ENCODE results near the gene INTS1.

The INTS1 gene

GRCh38 chr7:1485156-1485555 is 19.0 kb downstream of the INTS1 start:
- Histone ChIP-seq H3K36me3 (ENCODE audit: insufficient read depth, low read length) (peaks cover 15% of the 10 kb centered on the region; the same call in 1 of the 2 replicates), H3K9ac (ENCODE audit: low read depth, low read length) (no peak overlapping the region), H3K9me3 (ENCODE audit: control insufficient read depth, insufficient read depth, low read length) (no peaks in the 10 kb centered on the region), H3K4me1 (ENCODE audit: insufficient read depth, low read length) (no peaks in the 10 kb centered on the region)

DNA sequence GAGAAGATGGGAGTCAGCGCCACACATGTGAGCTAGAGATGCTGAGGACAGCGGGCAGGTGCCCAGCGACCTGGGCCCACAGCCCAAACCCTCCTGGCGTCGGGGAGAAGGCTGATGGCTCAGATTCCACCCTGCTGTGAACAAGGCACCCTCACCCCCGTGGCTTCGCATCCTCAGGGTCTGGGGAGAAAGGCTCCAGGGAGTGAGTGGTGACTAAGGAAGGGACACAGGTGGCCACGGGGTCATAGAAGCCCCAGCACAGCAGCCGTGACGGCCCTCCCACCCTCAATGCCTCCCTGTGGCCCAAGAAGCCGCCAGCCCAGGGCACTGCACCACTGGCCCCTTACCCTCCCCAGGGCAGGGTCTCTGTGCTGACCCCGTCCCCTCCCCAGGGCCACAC is 19.6 kb downstream of the INTS1 start:
- Histone ChIP-seq H3K9ac (ENCODE audit: low read depth, low read length) (no peak overlapping the region), H3K9me3 (ENCODE audit: control insufficient read depth, insufficient read depth, low read length) (no peaks in the 10 kb centered on the region), H3K36me3 (ENCODE audit: insufficient read depth, low read length) (peaks cover 13% of the 10 kb centered on the region), H3K4me1 (ENCODE audit: insufficient read depth, low read length) (no peaks in the 10 kb centered on the region)

DNA sequence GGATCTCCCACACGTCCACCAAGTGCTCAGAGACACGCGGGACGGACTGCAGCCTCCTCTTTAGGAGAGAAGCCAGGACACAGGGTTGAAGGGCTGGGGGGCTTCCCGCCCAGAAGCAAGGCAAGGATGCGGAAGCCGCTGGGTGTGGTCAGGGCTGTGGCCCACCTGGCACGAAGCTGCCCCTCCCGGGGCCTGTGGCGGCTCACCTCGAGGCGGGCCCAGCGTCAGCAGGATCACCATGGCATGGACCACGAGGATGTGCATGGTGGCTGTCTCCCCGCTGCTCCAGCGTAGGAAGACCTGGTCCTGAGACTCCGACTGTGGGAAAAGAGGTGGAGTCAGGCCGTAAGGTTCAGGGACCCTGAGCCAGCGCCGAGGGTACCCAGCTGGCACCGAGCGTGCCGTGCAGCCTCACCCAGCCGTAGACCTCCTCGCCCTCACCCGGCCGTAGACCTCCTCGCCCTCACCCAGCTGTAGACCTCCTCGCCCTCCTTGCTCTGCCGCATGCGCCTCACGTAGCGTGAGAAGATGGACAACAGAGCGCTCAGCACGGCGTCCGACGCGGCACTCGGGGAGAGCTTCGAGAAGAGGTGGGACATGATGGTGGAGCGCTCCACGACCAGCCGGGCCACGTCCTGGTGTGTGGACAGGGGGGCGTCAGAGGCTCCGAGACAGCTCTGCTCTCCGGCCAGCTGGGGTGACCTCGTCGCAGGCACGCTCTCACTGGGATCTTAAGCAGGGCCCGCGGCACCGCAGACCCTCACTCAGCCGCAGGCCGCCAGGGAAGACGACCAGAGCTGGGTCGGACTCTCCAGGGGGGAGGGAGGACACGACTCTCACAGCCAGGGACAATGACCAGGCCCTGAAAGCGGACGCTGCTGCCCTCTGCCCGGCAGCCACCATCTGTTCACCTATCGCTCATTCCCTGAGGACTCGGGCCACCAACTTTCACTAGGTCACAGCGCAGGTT is 20.4 kb downstream of the INTS1 start:
- no peaks in the 10 kb centered on the region for H3K9me3 ChIP-seq (ENCODE audit: control insufficient read depth, insufficient read depth, low read length)
- no peaks in the 10 kb centered on the region for H3K4me1 ChIP-seq (ENCODE audit: insufficient read depth, low read length)
- H3K36me3 ChIP-seq (ENCODE audit: insufficient read depth, low read length): peaks cover 13% of the 10 kb centered on the region
- no peak overlapping the region for H3K9ac ChIP-seq (ENCODE audit: low read depth, low read length)

- Histone ChIP-seq H3K9me3 (ENCODE audit: control insufficient read depth, insufficient read depth, low read length) (no peaks in the 10 kb centered on the region), H3K9ac (ENCODE audit: low read depth, low read length) (no peak overlapping the region), H3K36me3 (ENCODE audit: insufficient read depth, low read length) (peaks cover 16% of the 10 kb centered on the region), H3K4me1 (ENCODE audit: insufficient read depth, low read length) (no peaks in the 10 kb centered on the region)
Observed at GRCh38 chr7:1483079-1483478, 21.1 kb downstream of the INTS1 start.

DNA sequence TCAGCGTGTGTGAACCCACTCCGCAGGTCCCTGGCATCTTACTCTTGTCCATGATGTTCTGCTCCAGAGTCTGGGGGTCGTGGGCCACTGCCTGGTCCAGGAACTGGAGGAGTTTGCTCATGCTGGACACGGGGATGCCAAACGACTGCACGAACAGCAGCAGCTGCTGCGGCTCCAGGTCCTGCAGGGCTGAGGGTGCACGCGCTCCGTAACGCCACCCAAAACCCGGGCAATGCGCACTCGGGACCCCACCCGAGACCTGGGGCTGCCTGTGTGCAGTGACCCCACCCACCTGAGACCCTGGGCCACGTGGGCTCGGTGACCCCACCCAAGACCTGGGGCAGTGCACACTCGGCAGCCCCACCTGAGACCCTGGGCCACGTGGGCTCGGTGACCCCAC is 22.9 kb downstream of the INTS1 start:
- no peaks in the 10 kb centered on the region for H3K4me1 ChIP-seq (ENCODE audit: insufficient read depth, low read length)
- H3K9me3 ChIP-seq (ENCODE audit: control insufficient read depth, insufficient read depth, low read length): no peaks in the 10 kb centered on the region
- no peak overlapping the region for H3K9ac ChIP-seq (ENCODE audit: low read depth, low read length)
- H3K36me3 ChIP-seq (ENCODE audit: insufficient read depth, low read length): peaks cover 12% of the 10 kb centered on the region

DNA sequence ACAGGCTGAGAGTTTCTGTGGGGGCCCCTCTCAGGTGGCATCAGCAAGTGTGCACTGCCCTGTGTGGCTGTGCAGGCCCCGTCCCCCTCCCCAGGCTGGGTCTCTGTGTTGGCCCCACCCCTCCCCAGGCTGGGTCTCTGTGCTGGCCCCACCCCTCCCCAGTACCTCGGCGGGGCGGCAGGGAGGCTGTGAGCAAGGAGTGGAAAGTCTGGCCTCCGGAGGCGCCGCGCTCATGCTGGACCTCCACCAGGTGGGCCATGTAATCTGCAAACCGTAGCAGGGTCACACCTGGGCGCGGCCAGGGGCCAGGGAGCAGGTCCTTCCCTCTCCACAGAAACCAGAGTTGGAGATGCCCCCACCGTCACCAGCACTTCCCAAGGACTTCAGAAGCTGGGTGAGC is 23.5 kb downstream of the INTS1 start:
- Histone ChIP-seq H3K9ac (ENCODE audit: low read depth, low read length) (no peak overlapping the region), H3K9me3 (ENCODE audit: control insufficient read depth, insufficient read depth, low read length) (no peaks in the 10 kb centered on the region), H3K36me3 (ENCODE audit: insufficient read depth, low read length) (peaks cover 12% of the 10 kb centered on the region), H3K4me1 (ENCODE audit: insufficient read depth, low read length) (no peaks in the 10 kb centered on the region)

GRCh38 chr7:1479287-1479686 is 24.9 kb downstream of the INTS1 start:
- H3K9me3 ChIP-seq (ENCODE audit: control insufficient read depth, insufficient read depth, low read length): no peaks in the 10 kb centered on the region
- H3K4me1 ChIP-seq (ENCODE audit: insufficient read depth, low read length): no peaks in the 10 kb centered on the region
- H3K36me3 ChIP-seq (ENCODE audit: insufficient read depth, low read length): peaks cover 7% of the 10 kb centered on the region
- no peak overlapping the region for H3K9ac ChIP-seq (ENCODE audit: low read depth, low read length)

- no peaks in the 10 kb centered on the region for H3K9me3 ChIP-seq (ENCODE audit: control insufficient read depth, insufficient read depth, low read length)
- no peaks in the 10 kb centered on the region for H3K4me1 ChIP-seq (ENCODE audit: insufficient read depth, low read length)
- peaks cover 8% of the 10 kb centered on the region for H3K36me3 ChIP-seq (ENCODE audit: insufficient read depth, low read length)
- no peak overlapping the region for H3K9ac ChIP-seq (ENCODE audit: low read depth, low read length)
Observed at GRCh38 chr7:1478480-1478879, 25.7 kb downstream of the INTS1 start.

DNA sequence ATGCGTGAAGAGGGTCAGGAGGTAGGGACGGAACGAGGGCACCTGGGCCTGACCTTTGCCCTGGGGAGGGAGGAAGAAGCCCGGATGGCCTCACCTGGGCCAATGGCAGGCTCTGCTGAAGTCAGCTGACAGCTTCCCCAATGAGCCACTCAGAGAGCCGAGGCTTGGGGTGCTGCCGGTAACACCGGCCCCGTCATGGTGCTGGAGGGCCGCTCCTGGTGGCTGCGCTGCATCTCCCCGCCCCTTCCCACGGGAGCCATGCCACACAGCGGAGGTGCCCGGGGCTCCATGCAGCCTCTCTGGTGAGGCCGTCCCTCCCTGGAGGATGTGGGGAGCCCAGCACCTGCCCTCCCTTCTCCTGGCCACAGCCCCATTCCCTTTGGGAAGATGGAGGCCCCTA is 27.3 kb downstream of the INTS1 start:
- Histone ChIP-seq H3K4me1 (ENCODE audit: insufficient read depth, low read length) (no peaks in the 10 kb centered on the region), H3K9me3 (ENCODE audit: control insufficient read depth, insufficient read depth, low read length) (no peaks in the 10 kb centered on the region), H3K36me3 (ENCODE audit: insufficient read depth, low read length) (peaks cover 13% of the 10 kb centered on the region; the same call in 1 of the 2 replicates), H3K9ac (ENCODE audit: low read depth, low read length) (no peak overlapping the region)

DNA sequence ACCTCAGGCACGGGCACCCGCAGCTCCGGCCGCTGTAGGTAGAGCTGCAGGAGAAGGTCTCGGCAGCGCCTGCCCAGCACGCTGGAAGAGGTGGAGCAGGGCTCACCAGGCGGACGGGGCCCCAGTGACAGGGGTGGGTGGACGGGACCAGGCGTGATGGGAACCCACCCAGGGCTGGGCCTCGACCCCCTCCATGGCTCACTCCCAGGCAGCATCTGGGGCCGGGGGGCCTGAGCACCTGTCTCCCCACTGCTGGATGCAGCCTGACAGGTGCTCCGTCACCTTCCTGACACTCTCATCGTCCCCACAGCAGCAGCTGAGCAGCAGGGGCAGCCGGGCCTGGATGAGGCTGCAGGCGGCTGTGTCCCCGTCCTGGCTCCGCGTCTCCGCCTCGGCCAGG is 28.2 kb downstream of the INTS1 start:
- H3K4me1 ChIP-seq (ENCODE audit: insufficient read depth, low read length): no peaks in the 10 kb centered on the region
- peaks cover 13% of the 10 kb centered on the region; the same call in 1 of the 2 replicates for H3K36me3 ChIP-seq (ENCODE audit: insufficient read depth, low read length)
- no peaks in the 10 kb centered on the region for H3K9me3 ChIP-seq (ENCODE audit: control insufficient read depth, insufficient read depth, low read length)
- no peak overlapping the region for H3K9ac ChIP-seq (ENCODE audit: low read depth, low read length)

DNA sequence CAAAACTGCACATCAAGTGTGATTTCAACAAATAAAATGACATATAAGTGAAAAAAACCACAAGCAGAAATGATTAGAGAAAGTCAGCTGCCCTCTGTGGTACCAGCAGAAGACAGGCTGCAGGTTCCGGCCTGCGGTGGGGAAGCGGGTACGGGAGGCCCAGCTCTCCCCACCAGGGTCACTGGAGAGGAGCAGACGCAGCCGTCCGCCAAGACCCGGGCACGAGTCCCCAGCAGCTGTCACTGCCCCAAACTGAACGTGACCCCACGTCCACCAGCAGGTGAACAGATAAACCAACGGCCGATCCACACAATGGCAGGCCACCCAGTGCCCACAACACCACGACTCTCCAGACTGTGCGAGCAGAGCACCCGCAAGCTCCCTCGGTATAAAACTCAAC is 28.8 kb downstream of the INTS1 start:
- peaks cover 13% of the 10 kb centered on the region; the same call in 1 of the 2 replicates for H3K36me3 ChIP-seq (ENCODE audit: insufficient read depth, low read length)
- no peaks in the 10 kb centered on the region for H3K9me3 ChIP-seq (ENCODE audit: control insufficient read depth, insufficient read depth, low read length)
- H3K9ac ChIP-seq (ENCODE audit: low read depth, low read length): no peak overlapping the region
- no peaks in the 10 kb centered on the region for H3K4me1 ChIP-seq (ENCODE audit: insufficient read depth, low read length)

GRCh38 chr7:1474736-1475135 is 29.5 kb downstream of the INTS1 start:
- Histone ChIP-seq H3K4me1 (ENCODE audit: insufficient read depth, low read length) (no peaks in the 10 kb centered on the region), H3K9me3 (ENCODE audit: control insufficient read depth, insufficient read depth, low read length) (no peaks in the 10 kb centered on the region), H3K9ac (ENCODE audit: low read depth, low read length) (no peak overlapping the region), H3K36me3 (ENCODE audit: insufficient read depth, low read length) (peaks cover 13% of the 10 kb centered on the region; the same call in 1 of the 2 replicates)

- no peaks in the 10 kb centered on the region for H3K4me1 ChIP-seq (ENCODE audit: insufficient read depth, low read length)
- H3K9me3 ChIP-seq (ENCODE audit: control insufficient read depth, insufficient read depth, low read length): no peaks in the 10 kb centered on the region
- H3K9ac ChIP-seq (ENCODE audit: low read depth, low read length): no peak overlapping the region
- H3K36me3 ChIP-seq (ENCODE audit: insufficient read depth, low read length): peaks cover 13% of the 10 kb centered on the region; the same call in 1 of the 2 replicates
Observed at GRCh38 chr7:1473864-1474512, 30.2 kb downstream of the INTS1 start.

- H3K4me1 ChIP-seq (ENCODE audit: insufficient read depth, low read length): peaks cover 4% of the 10 kb centered on the region
- no peak overlapping the region for H3K9ac ChIP-seq (ENCODE audit: low read depth, low read length)
- no peaks in the 10 kb centered on the region for H3K9me3 ChIP-seq (ENCODE audit: control insufficient read depth, insufficient read depth, low read length)
- 0 out of 2 replicates have a peak, but pooled peaks cover 9% of the 10 kb centered on the region for H3K36me3 ChIP-seq (ENCODE audit: insufficient read depth, low read length)
Observed at GRCh38 chr7:1470901-1471300, 33.3 kb downstream of the INTS1 start.
